ENCODE results near the gene METTL27. TPM values are rescaled to one million over a fixed set of nuclear protein-coding genes. Genes with fewer than 3 reads are reported as not detected.
"Not testable (repeated sequence)": the region's sequence is repeated elsewhere in the genome, so short reads cannot be mapped to it uniquely, and the experiment has no call there.

The METTL27 gene
- total RNA-seq, 4 donors from 2014 or later: 2.0 to 7.4 (median 4.3) TPM

DNA sequence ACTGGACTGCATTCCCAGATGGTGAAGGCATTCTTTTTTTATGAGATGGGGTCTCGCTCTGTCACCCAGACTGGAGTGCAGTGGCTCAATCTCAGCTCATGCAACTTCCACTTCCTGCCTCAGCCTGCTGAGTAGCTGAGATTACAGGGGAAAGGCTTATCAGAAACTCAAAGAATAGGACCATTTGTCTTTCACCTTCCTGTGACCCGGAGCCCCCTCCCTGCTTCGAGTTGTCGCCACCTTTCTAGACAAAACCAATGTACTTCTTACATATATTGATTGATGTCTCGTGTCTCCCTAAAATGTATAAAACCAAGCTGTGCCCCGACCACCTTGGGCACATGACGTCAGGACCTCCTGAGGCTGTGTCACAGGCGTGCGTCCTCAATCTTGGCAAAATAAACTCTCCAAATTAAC, 1.8 kb upstream of the METTL27 start:
- intact Hi-C loops (cut with DNase I; ENCODE audit: low total_unique reads): loop anchor here (5.0 kb wide), 1 partner anchor 107 kb away; the partner anchor contains the start of gene ABHD11
- WGBS, 2 donors: 58 to 64% methylated on average over 9 of the region's 9 CpGs
- no peak overlapping the region for H3K4me3 ChIP-seq (ENCODE audit: low read depth, poor library complexity, severe bottlenecking)
- no peak for TF ChIP-seq POLR2A (IDR thresholded peaks at IDR 0.05)
- TF ChIP-seq, protein P1, sequence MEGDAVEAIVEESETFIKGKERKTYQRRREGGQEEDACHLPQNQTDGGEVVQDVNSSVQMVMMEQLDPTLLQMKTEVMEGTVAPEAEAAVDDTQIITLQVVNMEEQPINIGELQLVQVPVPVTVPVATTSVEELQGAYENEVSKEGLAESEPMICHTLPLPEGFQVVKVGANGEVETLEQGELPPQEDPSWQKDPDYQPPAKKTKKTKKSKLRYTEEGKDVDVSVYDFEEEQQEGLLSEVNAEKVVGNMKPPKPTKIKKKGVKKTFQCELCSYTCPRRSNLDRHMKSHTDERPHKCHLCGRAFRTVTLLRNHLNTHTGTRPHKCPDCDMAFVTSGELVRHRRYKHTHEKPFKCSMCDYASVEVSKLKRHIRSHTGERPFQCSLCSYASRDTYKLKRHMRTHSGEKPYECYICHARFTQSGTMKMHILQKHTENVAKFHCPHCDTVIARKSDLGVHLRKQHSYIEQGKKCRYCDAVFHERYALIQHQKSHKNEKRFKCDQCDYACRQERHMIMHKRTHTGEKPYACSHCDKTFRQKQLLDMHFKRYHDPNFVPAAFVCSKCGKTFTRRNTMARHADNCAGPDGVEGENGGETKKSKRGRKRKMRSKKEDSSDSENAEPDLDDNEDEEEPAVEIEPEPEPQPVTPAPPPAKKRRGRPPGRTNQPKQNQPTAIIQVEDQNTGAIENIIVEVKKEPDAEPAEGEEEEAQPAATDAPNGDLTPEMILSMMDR (IDR thresholded peaks at IDR 0.05): no peak
- no peak for DNase-seq (ENCODE audit: low spot score in 2 of 2)

DNA sequence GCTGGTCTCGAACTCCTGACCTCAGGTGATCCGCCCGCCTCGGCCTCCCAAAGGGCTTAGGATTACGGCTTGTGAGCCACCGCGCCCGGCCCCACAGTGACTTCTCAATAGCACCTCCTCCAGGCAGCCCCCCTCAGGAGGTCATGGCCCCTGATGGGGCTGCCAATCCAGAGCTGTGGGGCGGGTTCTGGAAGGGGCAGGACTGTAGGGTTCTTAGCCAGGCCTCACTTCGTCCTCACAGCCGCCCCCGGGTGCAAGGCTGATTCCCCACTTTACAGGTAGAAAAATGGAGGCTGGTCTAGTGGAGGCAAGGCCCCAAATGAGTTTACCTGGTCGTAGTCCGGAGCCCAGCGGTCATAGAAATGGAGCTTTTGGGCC, 638 bp downstream of the METTL27 start:
- peak overlapping the region; percentile 58 for H3K4me3 ChIP-seq (ENCODE audit: low read depth, poor library complexity, severe bottlenecking)
- intact Hi-C loops (cut with DNase I; ENCODE audit: low total_unique reads): loop anchor here (5.0 kb wide), 1 partner anchor 104 kb away; the partner anchor contains the start of gene ABHD11
- DNase-seq (ENCODE audit: low spot score in 2 of 2): no peak
- 49 to 56% methylated on average over 15 of the region's 15 CpGs for WGBS, 2 donors
- TF ChIP-seq, protein P1 (IDR thresholded peaks at IDR 0.05): no peak
- TF ChIP-seq POLR2A (IDR thresholded peaks at IDR 0.05): no peak

DNA sequence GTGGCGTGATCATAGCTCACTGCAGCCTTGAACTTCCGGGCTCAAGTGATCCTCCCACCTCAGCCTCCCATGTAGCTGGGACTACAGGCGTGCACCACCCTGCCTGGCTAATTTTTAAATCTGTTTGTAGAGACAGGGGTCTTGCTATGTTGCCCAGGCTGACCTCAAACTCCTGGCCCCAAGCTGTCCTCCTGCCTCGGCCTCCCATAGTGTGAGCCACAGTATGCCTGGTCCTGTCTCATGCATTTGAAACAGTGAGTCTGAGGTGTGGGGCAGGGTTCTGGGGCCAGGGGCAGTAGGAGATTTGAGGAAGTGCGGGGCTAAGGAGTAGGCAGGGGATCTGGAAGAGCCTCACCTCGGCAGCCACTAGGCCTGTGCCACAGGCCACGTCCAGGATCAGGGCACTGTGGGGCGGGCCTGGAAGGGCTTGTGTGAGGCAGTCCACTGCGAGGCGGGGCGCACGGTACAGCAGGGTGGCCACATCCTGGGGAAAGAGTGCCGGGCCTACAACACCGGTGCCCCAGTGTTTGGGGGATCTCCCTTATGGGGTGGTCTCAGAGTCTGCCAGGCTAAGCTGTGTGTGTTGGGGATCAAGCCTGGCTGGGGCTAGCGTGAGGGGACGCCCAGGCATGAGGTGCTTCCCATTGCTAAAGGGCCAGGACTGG, 1.5 kb downstream of the METTL27 start:
- intact Hi-C loops (cut with DNase I; ENCODE audit: low total_unique reads): loop anchor here (5.0 kb wide), 1 partner anchor 104 kb away; the partner anchor contains the start of gene ABHD11
- no peak overlapping the region for H3K4me3 ChIP-seq (ENCODE audit: low read depth, poor library complexity, severe bottlenecking)
- DNase-seq (ENCODE audit: low spot score in 2 of 2): no peak
- TF ChIP-seq, protein P1 (IDR thresholded peaks at IDR 0.05): no peak
- TF ChIP-seq POLR2A (IDR thresholded peaks at IDR 0.05): no peak
- 89 to 91% methylated on average over 16 of the region's 16 CpGs for WGBS, 2 donors

DNA sequence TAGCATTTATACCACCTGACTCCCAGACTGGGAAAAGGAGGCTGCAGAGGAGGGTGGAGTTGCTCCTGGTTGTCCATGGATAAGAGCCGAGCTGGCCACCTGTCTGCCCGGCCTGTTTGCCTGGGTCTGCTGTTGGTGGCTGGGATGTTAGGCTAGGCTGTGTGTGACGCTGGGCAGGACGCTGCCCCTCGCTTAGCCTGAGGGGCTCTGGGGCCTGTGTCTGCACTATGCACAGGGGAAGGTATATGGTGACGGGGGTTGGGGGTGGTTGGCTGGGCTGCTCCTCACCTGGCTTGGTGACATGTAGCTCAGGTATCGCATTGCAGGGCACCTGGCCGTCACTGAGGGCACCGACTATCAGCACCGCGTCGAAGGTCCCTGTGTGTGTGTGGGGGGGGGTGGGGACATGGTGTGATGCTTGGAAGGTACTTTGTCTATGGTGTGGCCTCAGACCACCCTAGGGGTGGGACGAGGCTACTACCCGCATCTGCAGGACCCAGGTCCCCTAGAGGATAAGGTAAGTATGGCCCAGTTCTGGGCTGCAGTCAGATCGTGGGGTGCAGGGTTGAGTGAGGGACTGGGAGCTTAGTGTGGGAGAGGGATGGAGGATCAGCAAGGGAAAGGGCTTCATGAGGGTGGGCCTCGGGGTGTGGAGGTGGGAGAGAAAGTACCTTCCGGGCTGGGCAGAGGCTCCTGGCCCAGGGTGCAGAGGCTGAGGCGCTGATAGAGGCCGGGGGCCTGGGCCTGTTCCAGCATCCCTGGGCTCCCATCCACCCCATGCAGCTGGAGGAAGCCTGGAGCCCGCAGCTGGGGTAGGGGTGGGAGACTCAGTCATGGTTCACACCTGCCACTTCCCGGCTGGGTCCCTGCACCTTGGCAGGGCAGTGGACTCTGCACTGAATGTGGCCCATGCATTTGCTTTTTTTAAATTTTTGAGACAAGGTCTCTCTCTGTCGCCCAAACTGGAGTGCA, 2.3 kb downstream of the METTL27 start:
- DNase-seq (ENCODE audit: low spot score in 2 of 2): no peak
- no peak overlapping the region for H3K4me3 ChIP-seq (ENCODE audit: low read depth, poor library complexity, severe bottlenecking)
- intact Hi-C loops (cut with DNase I; ENCODE audit: low total_unique reads): loop anchor here (5.0 kb wide), 1 partner anchor 103 kb away; the partner anchor contains the start of gene ABHD11
- TF ChIP-seq, protein P1 (IDR thresholded peaks at IDR 0.05): no peak
- no peak for TF ChIP-seq POLR2A (IDR thresholded peaks at IDR 0.05)
- 92 to 94% methylated on average over 22 of the region's 22 CpGs for WGBS, 2 donors

DNA sequence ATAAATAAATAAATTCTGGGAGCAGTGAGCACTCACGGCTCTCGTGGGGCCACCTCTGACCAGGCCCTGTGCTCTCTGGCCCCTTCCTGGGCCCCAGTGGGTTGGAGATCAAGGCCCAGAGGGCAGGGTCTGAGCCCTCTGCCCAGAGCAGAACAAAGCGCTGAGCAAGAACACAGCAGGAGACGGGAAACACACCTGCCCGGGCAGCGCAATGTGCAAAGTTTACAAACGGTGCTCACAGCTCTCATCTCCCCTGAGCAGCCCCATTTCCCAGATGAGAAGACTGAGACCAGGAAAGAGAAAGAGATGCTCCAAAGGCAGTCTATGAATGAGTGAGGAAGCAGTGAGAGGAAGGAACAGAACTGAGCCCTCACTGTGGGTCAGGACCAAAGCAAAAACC, 3.0 kb downstream of the METTL27 start:
- intact Hi-C loops (cut with DNase I; ENCODE audit: low total_unique reads): no loop called here
- WGBS, 2 donors: 87 to 95% methylated on average over 7 of the region's 7 CpGs
- no peak overlapping the region for H3K4me3 ChIP-seq (ENCODE audit: low read depth, poor library complexity, severe bottlenecking)
- DNase-seq (ENCODE audit: low spot score in 2 of 2): no peak
- no peak for TF ChIP-seq POLR2A (IDR thresholded peaks at IDR 0.05)

DNA sequence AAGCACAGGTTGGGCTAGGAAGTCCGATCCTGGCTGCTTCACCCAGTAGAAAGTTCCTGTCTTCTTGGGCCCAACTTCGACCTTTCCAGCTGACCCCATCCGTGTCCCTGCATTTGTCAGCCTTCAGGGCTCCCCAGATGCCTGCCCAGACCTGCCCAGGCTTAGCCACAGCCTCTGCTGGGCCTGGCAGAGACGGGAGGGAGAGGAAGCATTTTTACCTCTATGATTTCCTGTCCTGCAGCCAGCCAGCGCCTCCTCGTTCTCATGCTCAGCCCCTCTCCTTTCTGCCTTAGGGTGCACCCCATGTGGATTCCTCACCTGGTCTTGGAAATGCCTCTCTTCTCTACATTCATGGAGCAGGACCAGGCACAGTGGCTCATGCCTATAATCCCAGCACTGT, 3.7 kb downstream of the METTL27 start:
- no peak for DNase-seq (ENCODE audit: low spot score in 2 of 2)

DNA sequence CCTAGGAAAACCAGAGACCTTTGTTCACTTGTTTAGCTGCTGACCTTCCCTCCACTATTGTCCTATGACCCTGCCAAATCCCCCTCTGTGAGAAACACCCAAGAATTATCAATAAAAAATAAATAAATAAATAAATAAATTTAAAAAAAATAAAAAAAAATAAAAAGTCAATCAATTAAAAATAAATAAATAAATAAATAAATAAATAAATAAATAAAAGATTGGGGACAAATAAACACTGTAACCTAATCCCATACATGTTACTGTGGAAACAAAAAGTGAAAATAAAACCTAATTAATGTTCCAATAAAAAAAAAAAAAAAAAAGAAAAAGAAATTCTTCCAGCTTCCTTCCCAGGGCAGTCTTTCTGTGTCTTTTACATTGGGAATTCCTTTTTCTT, 5.1 kb downstream of the METTL27 start:
- DNase-seq (ENCODE audit: low spot score in 2 of 2); intact Hi-C loops (cut with DNase I; ENCODE audit: low total_unique reads); H3K4me3 ChIP-seq (ENCODE audit: low read depth, poor library complexity, severe bottlenecking): not testable (repeated sequence)

More for the DNA sequence above, 3.7 kb downstream of the METTL27 start:
- no peak overlapping the region for H3K4me3 ChIP-seq (ENCODE audit: low read depth, poor library complexity, severe bottlenecking)
- 42 to 50% methylated on average over 6 of the region's 6 CpGs for WGBS, 2 donors
- intact Hi-C loops (cut with DNase I; ENCODE audit: low total_unique reads): no loop called here
- TF ChIP-seq, protein P1 (IDR thresholded peaks at IDR 0.05): no peak
- TF ChIP-seq POLR2A (IDR thresholded peaks at IDR 0.05): no peak

All from lower leg skin (tissue), 4 donors.